Gastrocnemius medialis (tissue), 4 donors: ENCODE measurements around the gene GPHN.

Source experiments
- CTCF ChIP-seq, 5 experiments: fragments of 450-650 bp in 3 of 5; fragments of 200-600 bp in 2 of 5; sonication (generic) in 2 of 5; IDR thresholded peaks in 4 of 5; conservative IDR thresholded peaks in 1 of 5; 1 replicate in 4 of 5; 2 replicates in 1 of 5; pipeline ENCODE4 v1.5.1; 2016 to 2019; ENCODE audit warnings: antibody characterized with exemption in 5 of 5, mild to moderate bottlenecking in 3 of 5, moderate library complexity in 3 of 5
- POLR2A ChIP-seq, 2 donors: fragments of 450-650 bp; IDR thresholded peaks; one replicate each; pipeline ENCODE4 v1.6.1; 2017; ENCODE audit warnings: antibody characterized with exemption in 2 of 2, mild to moderate bottlenecking in 2 of 2, moderate library complexity in 2 of 2

GRCh38 chr14:67060546-67060945 lies 552.6 kb downstream of the GPHN start:
- TF ChIP-seq CTCF (IDR thresholded peaks at IDR 0.05 in 4 of 5, conservative IDR thresholded peaks at IDR 0.05 in 1 of 5): no peak
- TF ChIP-seq POLR2A (IDR thresholded peaks at IDR 0.05): no peak
